Mononuclear cell (primary cell): ENCODE data around the gene PSMG2. TPM values are rescaled to one million over a fixed set of nuclear protein-coding genes. Genes with fewer than 3 reads are reported as not detected.

Experiments
- H3K27me3 ChIP-seq: 2 replicates; pipeline ENCODE4 v1.6.0; 2011; ENCODE audit warnings: low read length, control low read depth; ENCODE audit not compliant: insufficient read depth
- H3K4me1 ChIP-seq: 2 replicates; pipeline ENCODE4 v1.5.1; 2011; ENCODE audit warnings: mild to moderate bottlenecking, low read length, control low read depth; ENCODE audit not compliant: insufficient read depth
- H3K4me3 ChIP-seq: 2 replicates; pipeline ENCODE4 v1.5.1; 2011; ENCODE audit warnings: mild to moderate bottlenecking, low read length, moderate library complexity
- H3K9me3 ChIP-seq: 2 replicates; pipeline ENCODE4 v1.5.1; 2011; ENCODE audit warnings: low read depth, mild to moderate bottlenecking, control low read depth, low read length
- total RNA-seq: library from RNA; depleted of rRNA; stranded (reverse); fragments of >200 nt; gene quantifications from one replicate; pipeline ENCODE4 v1.2.3, GENCODE V29; 2012

PSMG2 gene
- total RNA-seq, 1 donor = 88.1 TPM

- H3K4me3 ChIP-seq = no peak overlapping the region
- no peaks in the 10 kb centered on the region for H3K4me1 ChIP-seq
- no peaks in the 10 kb centered on the region for H3K9me3 ChIP-seq
- H3K27me3 ChIP-seq = no peaks in the 10 kb centered on the region
These were observed 65.8 kb downstream of the PSMG2 start for GRCh38 chr18:12768625-12769024.

DNA sequence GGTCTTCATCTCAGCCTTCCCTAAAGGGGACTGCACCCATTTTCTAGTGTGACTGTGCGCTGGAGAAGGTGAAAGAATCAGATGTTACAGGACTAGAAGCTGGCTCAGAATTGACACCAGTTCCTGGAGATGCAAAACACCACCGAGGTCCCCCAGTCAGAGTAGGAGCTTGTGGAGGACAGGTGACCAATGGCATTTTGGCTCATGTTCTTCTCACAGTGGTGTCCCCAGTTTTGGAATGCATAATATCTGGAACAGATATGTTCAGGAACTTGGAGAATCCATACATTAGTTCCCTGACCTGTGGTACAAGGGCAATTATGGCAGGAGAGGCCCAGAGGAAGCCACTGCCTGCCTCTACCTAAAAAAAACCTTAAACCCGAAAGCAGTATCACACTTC lies 66.3 kb downstream of the PSMG2 start:
- Histone ChIP-seq H3K27me3 (no peaks in the 10 kb centered on the region), H3K4me1 (no peaks in the 10 kb centered on the region), H3K9me3 (no peaks in the 10 kb centered on the region), H3K4me3 (no peak overlapping the region)

- H3K9me3 ChIP-seq = no peaks in the 10 kb centered on the region
- H3K4me3 ChIP-seq = no peak overlapping the region
- no peaks in the 10 kb centered on the region for H3K4me1 ChIP-seq
- H3K27me3 ChIP-seq = no peaks in the 10 kb centered on the region
These were observed 67.0 kb downstream of the PSMG2 start for GRCh38 chr18:12769644-12770440.

DNA sequence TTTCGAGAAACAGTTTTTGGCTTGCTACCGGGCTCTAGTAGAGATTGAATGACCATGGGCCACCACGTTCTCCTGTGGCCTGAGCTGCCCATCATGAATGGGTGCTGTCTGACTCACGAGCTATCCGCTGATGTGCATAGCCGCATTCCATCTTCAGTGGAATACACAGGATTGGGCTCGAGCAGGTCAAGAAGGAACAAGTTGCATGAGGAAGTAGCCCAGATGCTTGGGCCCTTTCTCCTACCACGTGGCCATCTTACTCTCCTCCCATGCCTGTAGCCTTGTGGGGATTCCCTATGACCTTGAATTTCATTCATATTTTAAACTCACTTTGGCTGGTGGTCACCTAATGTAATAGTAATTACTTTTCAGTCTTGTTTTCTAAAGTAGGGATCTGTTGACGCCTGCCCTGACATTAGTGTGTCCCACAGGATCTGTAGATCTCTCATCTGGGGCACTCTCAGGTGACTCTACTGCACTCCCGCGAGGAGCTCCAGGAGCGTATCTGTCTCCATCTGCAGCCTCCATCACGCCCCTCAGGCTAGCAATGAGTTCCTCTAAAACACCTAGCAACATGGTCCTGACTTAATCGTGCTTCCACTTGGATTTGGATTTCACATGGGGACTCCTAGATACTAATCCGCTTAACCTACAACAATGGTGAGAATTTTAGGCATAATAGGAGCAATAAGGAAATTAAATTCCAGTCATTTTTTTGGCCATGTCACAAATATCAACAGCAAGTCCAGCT lies 67.8 kb downstream of the PSMG2 start:
- H3K9me3 ChIP-seq = no peaks in the 10 kb centered on the region
- H3K4me1 ChIP-seq = no peaks in the 10 kb centered on the region
- no peaks in the 10 kb centered on the region for H3K27me3 ChIP-seq
- H3K4me3 ChIP-seq = no peak overlapping the region

GRCh38 chr18:12772111-12772510 lies 69.3 kb downstream of the PSMG2 start:
- no peaks in the 10 kb centered on the region for H3K9me3 ChIP-seq
- no peak overlapping the region for H3K4me3 ChIP-seq
- no peaks in the 10 kb centered on the region for H3K27me3 ChIP-seq
- no peaks in the 10 kb centered on the region for H3K4me1 ChIP-seq

- Histone ChIP-seq H3K4me3 (no peak overlapping the region), H3K4me1 (no peaks in the 10 kb centered on the region), H3K9me3 (no peaks in the 10 kb centered on the region), H3K27me3 (no peaks in the 10 kb centered on the region)
These were observed 70.5 kb downstream of the PSMG2 start for GRCh38 chr18:12773369-12773768.

DNA sequence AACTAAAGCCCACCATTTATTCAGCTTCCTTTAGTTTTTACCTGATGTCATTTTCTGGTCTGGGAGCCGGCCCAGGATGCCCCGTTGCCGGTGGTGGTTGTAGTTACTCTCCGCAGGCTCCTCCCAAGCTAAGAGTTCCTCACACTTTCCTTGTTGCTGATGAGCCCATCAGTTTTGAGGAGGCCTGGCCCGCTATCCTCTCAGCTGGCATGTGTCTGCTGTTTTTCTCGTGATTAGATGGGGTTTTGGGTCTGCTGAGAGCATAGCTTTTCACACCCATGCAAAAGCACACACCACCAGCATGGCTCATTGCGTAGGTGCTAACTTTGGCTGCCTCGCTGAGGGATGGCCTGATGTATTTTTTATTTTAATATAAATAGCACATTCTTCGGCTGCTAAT lies 72.1 kb downstream of the PSMG2 start:
- H3K9me3 ChIP-seq = no peaks in the 10 kb centered on the region
- peak overlapping the region; percentile 31 for H3K4me3 ChIP-seq
- no peaks in the 10 kb centered on the region for H3K4me1 ChIP-seq
- H3K27me3 ChIP-seq = no peaks in the 10 kb centered on the region

Other genes with a start within 250 kb of the PSMG2 start
- 5.0 TPM for gene SPIRE1, start 44.9 kb upstream of the PSMG2 start, total RNA-seq
- gene CEP76, start 319 bp upstream of the PSMG2 start, total RNA-seq = 9.6 TPM
- 63.1 TPM for gene PTPN2, start 181.2 kb downstream of the PSMG2 start, total RNA-seq
- gene SEH1L, start 245.0 kb downstream of the PSMG2 start, total RNA-seq = 17.1 TPM